HL-60 (cell line): ENCODE results near the gene GTF2IRD1.

Source experiments
- POLR2AphosphoS5 ChIP-seq: IDR thresholded peaks from 2 replicates; pipeline ENCODE4 v1.6.1; 2012; ENCODE audit warnings: low read depth
- TF ChIP-seq, protein P1 (sequence below): IDR thresholded peaks from one replicate; pipeline ENCODE4 v1.5.1; 2011; ENCODE audit warnings: low read length, control low read depth, inconsistent platforms; ENCODE audit not compliant: insufficient read depth

DNA sequence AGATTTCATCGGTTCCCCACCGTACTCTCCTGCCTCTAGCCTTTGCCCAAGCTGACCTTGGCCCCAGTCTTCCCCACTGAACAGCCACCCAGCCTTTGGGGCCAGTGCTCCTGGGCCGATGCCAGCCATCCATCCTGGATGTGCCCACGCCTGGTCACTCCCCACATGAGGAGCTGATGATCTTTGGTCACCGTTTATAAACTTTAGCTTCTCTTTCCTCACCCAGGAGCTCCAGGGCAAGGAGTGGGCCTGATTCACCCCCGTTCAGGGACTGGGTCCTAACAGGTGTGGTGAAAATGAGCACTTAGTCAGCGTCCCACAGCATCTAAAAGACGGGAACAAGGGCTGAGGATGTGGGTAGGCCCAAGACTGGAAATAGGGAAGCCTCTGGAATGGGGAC lies 22.9 kb downstream of the GTF2IRD1 start:
- TF ChIP-seq, protein P1, sequence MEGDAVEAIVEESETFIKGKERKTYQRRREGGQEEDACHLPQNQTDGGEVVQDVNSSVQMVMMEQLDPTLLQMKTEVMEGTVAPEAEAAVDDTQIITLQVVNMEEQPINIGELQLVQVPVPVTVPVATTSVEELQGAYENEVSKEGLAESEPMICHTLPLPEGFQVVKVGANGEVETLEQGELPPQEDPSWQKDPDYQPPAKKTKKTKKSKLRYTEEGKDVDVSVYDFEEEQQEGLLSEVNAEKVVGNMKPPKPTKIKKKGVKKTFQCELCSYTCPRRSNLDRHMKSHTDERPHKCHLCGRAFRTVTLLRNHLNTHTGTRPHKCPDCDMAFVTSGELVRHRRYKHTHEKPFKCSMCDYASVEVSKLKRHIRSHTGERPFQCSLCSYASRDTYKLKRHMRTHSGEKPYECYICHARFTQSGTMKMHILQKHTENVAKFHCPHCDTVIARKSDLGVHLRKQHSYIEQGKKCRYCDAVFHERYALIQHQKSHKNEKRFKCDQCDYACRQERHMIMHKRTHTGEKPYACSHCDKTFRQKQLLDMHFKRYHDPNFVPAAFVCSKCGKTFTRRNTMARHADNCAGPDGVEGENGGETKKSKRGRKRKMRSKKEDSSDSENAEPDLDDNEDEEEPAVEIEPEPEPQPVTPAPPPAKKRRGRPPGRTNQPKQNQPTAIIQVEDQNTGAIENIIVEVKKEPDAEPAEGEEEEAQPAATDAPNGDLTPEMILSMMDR = no peak
- TF ChIP-seq POLR2AphosphoS5 = no peak
